Prostate gland (tissue), 2 donors: ENCODE measurements around the gene CAMK2N1. TPM values are rescaled to one million over a fixed set of nuclear protein-coding genes. Genes with fewer than 3 reads are reported as not detected.
A peak's percentile ranks its signal among the peaks of the same experiment; 100 is the strongest.

Source experiments
- DNase-seq: peaks from one replicate; pipeline ENCODE4 v3.0.0-alpha.2; 2019; ENCODE audit warnings: low spot score
- H3K27ac ChIP-seq, 2 donors: fragments of 200-600 bp; sonication (generic); 2 replicates each; pipeline ENCODE4 v1.5.1; 2017 to 2019
- H3K27me3 ChIP-seq: fragments of 200-600 bp; sonication (generic); replicated peaks from 2 replicates; pipeline ENCODE4 v1.5.1; 2019; ENCODE audit not compliant: insufficient read depth
- H3K36me3 ChIP-seq, 2 donors: fragments of 200-600 bp; sonication (generic); 1 replicate in 1 of 2; 2 replicates in 1 of 2; pipeline versions ENCODE4 v1.5.1 to v1.8.1; 2017 to 2019
- H3K4me1 ChIP-seq: fragments of 200-600 bp; sonication (generic); replicated peaks from 2 replicates; pipeline ENCODE4 v1.5.1; 2019
- H3K4me3 ChIP-seq, 2 donors: fragments of 200-600 bp; sonication (generic); 2 replicates each; pipeline ENCODE4 v1.5.1; 2017 to 2019
- H3K9me3 ChIP-seq: fragments of 200-600 bp; sonication (generic); 2 replicates; pipeline ENCODE4 v1.5.1; 2017
- POLR2A ChIP-seq: fragments of 450-650 bp; IDR thresholded peaks from one replicate; pipeline ENCODE4 v1.6.1; 2016; ENCODE audit warnings: antibody characterized with exemption, mild to moderate bottlenecking
- POLR2AphosphoS5 ChIP-seq: sonication (generic); formaldehyde crosslinking; IDR thresholded peaks from one replicate; pipeline ENCODE4 v1.6.1; 2017; ENCODE audit warnings: antibody characterized with exemption
- WGBS: methylation state at CpG from one replicate; pipeline ENCODE4 v1.1.5; 2018; 5-methylcytosine and 5-hydroxymethylcytosine counted together
- intact Hi-C: fragments of 100-400 bp; cut with DNase I; formaldehyde crosslinking; loops from one replicate; pipeline ENCODE4 v1.14.2; 2022
- total RNA-seq, 2 donors: library from RNA; depleted of rRNA; stranded (reverse); fragments of >200 nt; gene quantifications; one replicate each; pipeline ENCODE4 v1.1.0, GENCODE V29; 2016
- TF ChIP-seq, protein P1 (sequence below), 4 experiments: fragments of 200-600 bp in 2 of 4; fragments of 450-650 bp in 2 of 4; sonication (generic) in 2 of 4; IDR thresholded peaks; 1 replicate in 3 of 4; 2 replicates in 1 of 4; pipeline ENCODE4 v1.5.1; 2016 to 2019; ENCODE audit warnings: antibody characterized with exemption in 4 of 4, mild to moderate bottlenecking in 2 of 4, moderate library complexity in 2 of 4

The CAMK2N1 gene
- total RNA-seq, 2 donors from 2014 or later: 12.7 to 17.4 TPM

DNA sequence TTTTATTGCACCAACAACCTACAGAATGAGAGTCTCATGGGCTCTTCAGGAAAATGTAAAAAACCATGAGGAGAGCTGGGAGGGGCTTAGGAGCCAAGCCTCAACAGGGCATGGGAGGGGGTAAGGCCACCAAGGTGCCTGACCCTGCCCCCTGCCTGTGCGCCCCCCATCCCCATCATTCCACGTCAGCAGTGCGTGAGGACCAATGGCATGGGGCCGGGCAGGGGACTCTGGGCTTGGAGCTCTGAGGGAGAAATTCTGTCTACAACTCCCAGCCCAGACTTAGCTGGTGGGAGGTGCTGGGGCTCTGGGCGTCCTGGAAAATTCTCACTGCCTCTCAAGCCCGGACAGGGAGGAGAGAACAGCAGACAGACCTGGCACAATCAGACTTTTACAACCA, 5.2 kb upstream of the CAMK2N1 start:
- H3K4me3 ChIP-seq: no peak overlapping the region
- H3K27me3 ChIP-seq: no peaks in the 10 kb centered on the region
- no peaks in the 10 kb centered on the region for H3K36me3 ChIP-seq
- intact Hi-C loops: loop anchor here (5.0 kb wide), 2 partner anchors 394 to 574 kb away; no protein-coding TSS in a partner anchor
- H3K27ac ChIP-seq: no peak overlapping the region
- no peaks in the 10 kb centered on the region for H3K4me1 ChIP-seq
- no peaks in the 10 kb centered on the region for H3K9me3 ChIP-seq
- no peak for DNase-seq
- 73% methylated on average over 5 of the region's 6 CpGs for WGBS
- TF ChIP-seq POLR2A (no peak), POLR2AphosphoS5 (no peak)
- TF ChIP-seq, protein P1, sequence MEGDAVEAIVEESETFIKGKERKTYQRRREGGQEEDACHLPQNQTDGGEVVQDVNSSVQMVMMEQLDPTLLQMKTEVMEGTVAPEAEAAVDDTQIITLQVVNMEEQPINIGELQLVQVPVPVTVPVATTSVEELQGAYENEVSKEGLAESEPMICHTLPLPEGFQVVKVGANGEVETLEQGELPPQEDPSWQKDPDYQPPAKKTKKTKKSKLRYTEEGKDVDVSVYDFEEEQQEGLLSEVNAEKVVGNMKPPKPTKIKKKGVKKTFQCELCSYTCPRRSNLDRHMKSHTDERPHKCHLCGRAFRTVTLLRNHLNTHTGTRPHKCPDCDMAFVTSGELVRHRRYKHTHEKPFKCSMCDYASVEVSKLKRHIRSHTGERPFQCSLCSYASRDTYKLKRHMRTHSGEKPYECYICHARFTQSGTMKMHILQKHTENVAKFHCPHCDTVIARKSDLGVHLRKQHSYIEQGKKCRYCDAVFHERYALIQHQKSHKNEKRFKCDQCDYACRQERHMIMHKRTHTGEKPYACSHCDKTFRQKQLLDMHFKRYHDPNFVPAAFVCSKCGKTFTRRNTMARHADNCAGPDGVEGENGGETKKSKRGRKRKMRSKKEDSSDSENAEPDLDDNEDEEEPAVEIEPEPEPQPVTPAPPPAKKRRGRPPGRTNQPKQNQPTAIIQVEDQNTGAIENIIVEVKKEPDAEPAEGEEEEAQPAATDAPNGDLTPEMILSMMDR (IDR thresholded peaks at IDR 0.05): no peak

DNA sequence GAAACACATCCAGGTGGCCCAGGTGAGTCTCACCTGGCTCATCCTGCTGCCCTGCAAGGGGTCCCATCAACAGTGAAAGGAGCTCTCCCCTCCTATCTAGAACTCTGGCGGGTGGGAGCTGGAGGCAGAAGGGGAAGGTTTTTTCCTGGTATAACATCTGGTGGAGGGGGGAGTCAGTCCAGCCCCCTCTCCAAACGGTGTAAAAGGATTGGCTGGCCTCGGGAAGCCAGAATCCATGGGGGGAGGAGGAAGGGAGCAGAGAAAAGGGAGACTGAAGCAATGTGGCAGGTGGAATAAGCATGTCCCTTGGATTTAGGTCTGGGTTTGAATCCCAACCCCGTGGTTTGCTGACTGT, 1.2 kb upstream of the CAMK2N1 start:
- Histone ChIP-seq H3K36me3 (no peaks in the 10 kb centered on the region), H3K27me3 (no peaks in the 10 kb centered on the region), H3K4me1 (no peaks in the 10 kb centered on the region), H3K4me3 (no peak overlapping the region), H3K9me3 (no peaks in the 10 kb centered on the region), H3K27ac (no peak overlapping the region)
- TF ChIP-seq POLR2AphosphoS5 (no peak), POLR2A (no peak)
- TF ChIP-seq, protein P1 (IDR thresholded peaks at IDR 0.05): no peak
- WGBS: 23% methylated on average over 4 of the region's 4 CpGs
- intact Hi-C loops: loop anchor here (5.0 kb wide), 1 partner anchor 110 kb away; no protein-coding TSS in a partner anchor
- no peak for DNase-seq

DNA sequence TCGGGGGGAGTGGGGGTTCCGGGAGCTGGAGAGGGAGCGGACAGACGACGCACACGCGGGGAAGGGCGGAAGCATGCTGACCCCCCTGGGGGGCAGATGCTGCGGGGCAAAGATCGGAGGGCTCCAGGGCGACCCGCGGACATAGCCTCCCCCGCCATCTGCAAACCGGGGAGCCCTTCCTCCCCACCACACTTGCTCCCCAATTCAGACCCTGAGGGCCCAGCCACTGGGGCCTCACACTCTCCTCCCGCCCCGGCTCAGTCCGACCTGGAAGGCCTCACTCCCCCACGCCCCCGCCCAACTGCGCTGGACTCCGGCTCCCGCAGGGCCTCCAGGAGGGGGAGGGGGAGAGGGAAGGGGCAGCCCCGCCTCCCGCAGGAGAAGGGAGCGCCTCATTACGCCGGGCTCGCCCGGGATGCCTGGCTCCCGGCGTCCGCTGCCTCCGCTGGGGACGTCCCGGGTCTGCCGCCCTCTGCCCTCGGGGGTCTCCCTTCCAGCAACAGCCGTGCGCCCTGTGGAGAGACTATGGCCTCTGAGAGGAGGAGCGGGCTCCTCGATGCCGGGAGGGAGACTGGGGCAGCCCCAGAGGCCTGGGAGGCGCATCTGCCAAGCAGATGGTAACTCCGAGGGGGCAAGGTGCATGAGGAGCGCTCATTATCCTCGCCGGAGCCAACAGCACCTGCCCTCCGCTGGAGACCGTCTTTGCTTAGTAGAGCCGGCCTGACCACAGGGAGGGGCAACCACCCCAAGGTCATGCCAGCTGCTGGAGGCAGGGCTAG, 636 bp upstream of the CAMK2N1 start:
- Histone ChIP-seq H3K9me3 (no peaks in the 10 kb centered on the region), H3K27ac (peak overlapping the region; percentile 85 to 90), H3K4me3 (peak overlapping the region; percentile 51 to 55), H3K4me1 (no peaks in the 10 kb centered on the region), H3K27me3 (no peaks in the 10 kb centered on the region), H3K36me3 (no peaks in the 10 kb centered on the region)
- intact Hi-C loops: loop anchor here (5.0 kb wide), 1 partner anchor 109 kb away; no protein-coding TSS in a partner anchor
- WGBS: 5% methylated on average over 38 of the region's 51 CpGs
- DNase-seq: peak; percentile 28
- TF ChIP-seq POLR2AphosphoS5 (peak; percentile 32), POLR2A (no peak)
- TF ChIP-seq, protein P1 (IDR thresholded peaks at IDR 0.05): no peak

DNA sequence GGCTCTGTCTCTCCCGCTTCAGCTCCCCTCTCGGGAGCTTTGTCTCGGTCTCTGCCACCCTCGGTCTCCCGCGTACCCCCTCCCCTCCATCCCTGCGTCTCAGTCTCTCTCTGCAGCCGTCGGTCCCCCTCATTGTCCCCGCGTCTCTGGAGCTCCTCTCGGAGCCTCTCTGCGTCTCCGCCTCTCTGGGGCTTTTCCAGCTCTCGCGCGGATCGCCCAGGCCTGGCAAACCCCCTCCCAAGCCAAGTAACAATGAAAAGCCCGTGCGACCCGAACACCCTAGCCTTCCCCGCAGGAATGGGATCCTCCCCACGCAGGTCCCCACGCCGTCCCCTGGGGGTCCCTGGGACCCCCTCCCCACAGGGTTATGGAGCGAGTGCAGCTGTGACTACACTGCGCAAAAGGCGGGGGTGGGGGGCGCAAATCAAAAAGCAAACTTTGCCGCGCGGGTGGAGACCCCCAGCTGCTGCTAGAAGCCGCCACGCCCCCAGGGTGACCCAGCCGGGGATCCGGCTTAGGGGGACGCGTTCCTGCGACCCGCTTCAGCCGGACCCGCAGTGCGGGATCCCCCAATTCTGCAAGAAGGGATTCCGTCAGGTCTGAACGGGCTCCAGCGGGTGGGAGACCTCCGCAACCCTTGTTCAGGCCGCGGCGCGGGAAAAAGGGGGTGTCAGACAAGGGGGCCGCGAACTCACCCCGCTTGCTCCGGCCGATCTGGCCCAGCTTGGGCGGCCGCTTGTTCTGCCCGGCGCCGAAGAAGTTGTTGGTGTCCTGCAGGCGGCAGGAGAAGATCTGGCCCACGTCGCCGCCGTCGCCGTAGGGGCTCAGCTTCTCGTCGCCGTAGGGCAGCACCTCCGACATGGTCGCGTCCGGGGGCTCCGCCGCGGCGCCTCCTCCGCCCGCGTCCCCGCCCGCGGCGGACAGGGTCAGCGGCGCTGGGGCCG, 1.2 kb downstream of the CAMK2N1 start:
- Histone ChIP-seq H3K4me1 (no peaks in the 10 kb centered on the region), H3K27me3 (no peaks in the 10 kb centered on the region), H3K4me3 (peak overlapping the region; percentile 51 to 55), H3K9me3 (no peaks in the 10 kb centered on the region), H3K36me3 (no peaks in the 10 kb centered on the region), H3K27ac (peak overlapping the region; percentile 85 to 90)
- TF ChIP-seq, protein P1 (IDR thresholded peaks at IDR 0.05): no peak
- WGBS: 1% methylated on average over 60 of the region's 89 CpGs
- intact Hi-C loops: loop anchor here (5.0 kb wide), 2 partner anchors 107 to 122 kb away; no protein-coding TSS in a partner anchor
- no peak for DNase-seq
